CD4-positive, alpha-beta T cell treated with Interleukin-6 at 100 ng/mL for 8 hours (primary cell): ENCODE data around the gene MECR.
"Not testable (repeated sequence)": the region's sequence is repeated elsewhere in the genome, so short reads cannot be mapped to it uniquely, and the experiment has no call there.

ENCODE experiments used
- DNase-seq: peaks from one replicate; pipeline ENCODE4 v3.0.0-alpha.2; 2020; ENCODE audit warnings: mixed read lengths, low spot score

MECR gene

DNA sequence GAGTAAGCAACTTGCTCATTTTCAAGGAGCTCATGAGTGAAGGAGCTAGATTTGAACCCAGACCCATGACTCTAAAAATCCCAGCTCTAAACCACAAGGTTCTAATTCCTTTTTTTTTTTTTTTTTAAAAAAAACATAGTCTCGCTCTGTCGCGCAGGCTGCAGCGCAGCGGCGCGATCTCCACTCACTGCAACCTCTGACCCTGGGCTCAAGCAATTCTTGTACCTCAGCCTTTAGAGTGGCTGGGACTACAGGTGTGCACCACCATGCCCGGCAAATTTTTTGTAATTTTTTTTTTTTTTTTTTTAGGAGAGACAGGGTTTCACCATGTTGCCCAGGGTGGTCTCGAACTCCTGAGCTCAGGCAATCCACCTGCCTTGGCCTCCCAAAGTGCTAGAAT is 62.8 kb downstream of the MECR start:
- DNase-seq, result no peak

- DNase-seq, result no peak
Observed at GRCh38 chr1:29166291-29166878, 64.3 kb downstream of the MECR start.

- DNase-seq, result no peak
Observed at GRCh38 chr1:29164588-29164987, 66.1 kb downstream of the MECR start.

DNA sequence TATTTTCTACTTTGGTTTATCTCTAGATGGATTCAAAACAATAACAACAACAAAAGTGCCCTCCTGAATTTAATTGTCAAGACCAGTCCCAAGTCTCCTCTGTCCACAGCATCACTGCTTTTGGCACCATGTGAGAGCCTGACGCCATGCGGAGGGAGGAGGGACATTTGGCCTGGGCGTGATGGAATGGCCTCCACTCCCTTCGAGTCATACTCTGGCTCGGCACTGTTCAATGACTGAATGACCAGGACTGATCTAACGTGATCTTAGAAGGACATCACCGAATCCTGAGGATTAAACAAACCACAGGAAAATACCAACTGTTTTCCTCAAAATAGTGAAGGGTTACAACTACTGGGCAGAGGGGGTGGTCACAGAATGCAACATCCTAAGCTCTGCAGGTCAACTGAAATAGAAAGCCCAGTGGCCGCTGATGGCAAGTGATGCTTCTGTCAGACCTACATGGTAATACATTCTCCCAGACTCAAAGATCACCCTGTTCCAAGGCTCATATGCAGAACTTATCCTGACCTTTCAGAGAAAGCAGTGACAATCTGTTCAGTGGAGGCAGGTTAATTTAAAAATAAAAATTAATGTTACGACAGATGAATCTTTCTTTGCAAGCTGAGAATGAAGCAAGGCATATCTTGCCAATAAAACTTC is 68.1 kb downstream of the MECR start:
- DNase-seq, result no peak

DNA sequence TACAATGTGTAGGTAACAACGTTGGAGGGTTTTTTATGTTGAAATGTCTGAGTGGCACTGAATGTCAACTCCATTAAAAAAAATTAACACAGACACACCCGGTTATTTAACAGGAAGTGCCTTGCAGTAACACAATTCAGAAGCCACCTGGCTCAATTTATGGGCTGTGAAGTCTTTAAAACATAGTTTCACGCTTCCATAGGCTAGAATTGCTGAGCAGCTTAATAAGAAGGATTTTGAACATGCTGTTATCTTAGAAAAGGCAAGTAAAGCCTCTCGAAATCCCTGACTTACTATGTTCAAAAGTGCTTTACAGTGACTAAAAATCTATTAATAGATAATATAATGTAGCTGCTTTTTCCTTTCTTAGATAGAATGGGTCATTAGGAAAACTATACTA is 68.7 kb downstream of the MECR start:
- DNase-seq, result no peak

GRCh38 chr1:29159773-29160172 is 71.0 kb downstream of the MECR start:
- DNase-seq, result no peak

DNA sequence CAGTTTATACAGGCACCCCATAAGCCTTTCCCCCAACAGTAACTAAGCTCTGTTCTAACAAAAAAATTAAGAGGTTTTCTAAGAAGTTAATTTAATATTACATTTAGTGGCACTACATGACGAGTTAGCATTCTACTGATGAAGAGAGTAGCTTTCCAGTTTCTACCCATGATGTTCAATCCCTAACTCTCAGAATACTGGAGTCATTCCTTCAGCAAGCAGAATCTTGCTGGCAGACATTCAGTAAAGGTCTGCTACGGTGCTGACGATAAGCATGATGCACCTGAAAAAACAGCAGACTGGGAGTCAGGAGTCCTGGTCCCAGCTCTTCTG is 73.5 kb downstream of the MECR start:
- DNase-seq, result no peak

DNA sequence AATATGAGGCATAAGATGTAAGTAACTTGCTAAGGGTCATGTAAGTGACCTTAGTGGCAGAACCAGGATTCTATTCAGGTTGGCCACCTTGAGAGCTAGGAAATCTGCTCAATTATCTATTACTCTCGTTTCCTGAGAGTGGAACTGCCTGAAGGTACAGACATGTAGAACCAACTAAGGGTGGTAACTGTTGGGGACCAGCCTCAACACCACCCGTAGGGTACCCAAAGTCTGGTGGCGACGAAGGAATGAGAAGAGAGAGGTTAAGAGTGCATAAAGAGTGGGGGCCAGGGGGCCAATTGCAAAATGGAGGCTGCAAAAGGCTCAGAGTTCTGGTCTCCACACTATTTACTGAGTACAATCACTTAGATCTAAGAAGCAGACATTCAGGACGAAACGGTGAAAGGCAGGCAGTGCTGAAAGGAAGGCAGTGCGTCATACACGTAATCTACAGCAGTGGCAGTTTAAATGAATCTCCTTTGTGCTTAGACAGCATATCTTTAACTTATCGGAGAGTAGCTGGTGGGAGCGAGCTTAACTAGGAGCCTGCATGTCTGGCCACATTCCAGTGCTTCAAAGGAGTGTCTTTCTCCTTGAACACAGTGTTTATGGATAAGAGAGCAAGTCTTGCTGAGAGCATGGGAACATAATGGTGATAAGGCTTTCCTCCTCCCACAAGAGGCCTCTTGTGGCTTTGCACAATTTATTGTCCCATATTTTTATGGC is 74.0 kb downstream of the MECR start:
- no peak for DNase-seq

- DNase-seq, result no peak
Observed at GRCh38 chr1:29152046-29152805, 78.5 kb downstream of the MECR start.

DNA sequence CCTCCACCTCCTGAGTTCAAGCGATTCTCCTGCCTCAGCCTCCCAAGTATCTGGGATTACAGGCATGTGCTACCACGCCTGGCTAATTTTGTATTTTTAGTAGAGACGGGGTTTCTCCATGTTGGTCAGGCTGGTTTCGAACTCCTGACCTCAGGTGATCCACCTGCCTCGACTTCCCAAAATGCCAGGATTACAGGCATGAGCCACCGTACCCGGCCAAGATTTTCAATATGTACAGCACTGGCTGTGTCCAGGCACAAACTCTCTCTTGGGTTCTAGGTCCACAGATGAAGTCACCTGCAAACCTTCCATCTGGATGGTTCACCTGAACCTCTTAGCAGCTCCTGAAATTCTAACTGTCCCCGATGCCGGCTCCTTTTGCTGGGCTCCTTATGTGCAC is 80.4 kb downstream of the MECR start:
- DNase-seq, result not testable (repeated sequence)

GRCh38 chr1:29148656-29149491 is 81.9 kb downstream of the MECR start:
- no peak for DNase-seq

- no peak for DNase-seq
Observed at GRCh38 chr1:29145739-29146437, 84.8 kb downstream of the MECR start.

- no peak for DNase-seq
Observed at GRCh38 chr1:29144178-29144577, 86.6 kb downstream of the MECR start.

DNA sequence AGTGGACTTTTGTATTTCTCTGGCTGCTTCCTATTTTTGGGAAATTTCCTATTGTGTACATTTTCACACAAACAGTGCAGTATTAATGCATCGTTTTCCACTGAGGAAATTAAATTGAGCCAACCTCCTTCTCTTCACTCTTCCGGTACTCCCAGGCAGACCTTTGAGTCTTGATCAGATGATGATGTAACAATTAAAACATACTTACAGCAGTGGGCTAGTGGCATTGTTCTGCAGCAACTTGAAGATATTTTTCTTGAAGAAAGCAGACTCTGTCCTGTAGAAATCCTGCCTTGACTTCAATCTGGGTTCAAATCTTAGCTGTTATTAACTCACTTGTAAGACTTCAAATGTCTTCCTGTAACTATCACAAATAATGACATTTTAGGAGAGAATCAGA is 88.0 kb downstream of the MECR start:
- no peak for DNase-seq
